DND-41 (cell line): ENCODE measurements around the gene TSSK2.

Experiments used
- ATAC-seq: fragments of 200-7000 bp; cut with Tn5 transposase; 3 replicates; pipeline ENCODE4 v1.9.1; 2021; ENCODE audit warnings: low read depth; ENCODE audit not compliant: insufficient read depth
- DNase-seq: peaks from one replicate; pipeline ENCODE4 v3.0.0-alpha.2; 2020
- H2AFZ ChIP-seq: 2 replicates; pipeline ENCODE4 v1.6.0; 2012; ENCODE audit warnings: low read depth, low read length
- H3K27ac ChIP-seq: 2 replicates; pipeline ENCODE4 v1.5.1; 2012; ENCODE audit warnings: low read length, inconsistent platforms
- H3K27me3 ChIP-seq: fragments of 200-600 bp; sonication (generic); 2 replicates; pipeline ENCODE4 v1.6.0; 2012; ENCODE audit warnings: low read length, mild to moderate bottlenecking, inconsistent platforms; ENCODE audit not compliant: insufficient read depth, poor library complexity
- H3K36me3 ChIP-seq: 2 replicates; pipeline ENCODE4 v1.5.1; 2012; ENCODE audit warnings: low read length, inconsistent platforms; ENCODE audit not compliant: insufficient read depth
- H3K4me1 ChIP-seq: 2 replicates; pipeline ENCODE4 v1.5.1; 2012; ENCODE audit warnings: mild to moderate bottlenecking, low read length; ENCODE audit not compliant: insufficient read depth
- H3K4me2 ChIP-seq: 2 replicates; pipeline ENCODE4 v1.6.0; 2012; ENCODE audit warnings: mild to moderate bottlenecking, moderate library complexity, low read length, inconsistent platforms; ENCODE audit not compliant: insufficient read depth
- H3K4me3 ChIP-seq, 2 experiments: fragments of 200-600 bp in 1 of 2; shearing (Covaris generic) in 1 of 2; 2 replicates each; pipeline ENCODE4 v1.5.1; 2012 to 2016; ENCODE audit warnings: inconsistent platforms in 2 of 2, low read length in 2 of 2, mild to moderate bottlenecking in 2 of 2, low read depth in 1 of 2, moderate library complexity in 1 of 2
- H3K79me2 ChIP-seq: 2 replicates; pipeline ENCODE4 v1.6.0; 2012; ENCODE audit warnings: low read length, inconsistent platforms; ENCODE audit not compliant: insufficient read depth
- H3K9ac ChIP-seq: 2 replicates; pipeline ENCODE4 v1.6.0; 2012; ENCODE audit warnings: low read depth, mild to moderate bottlenecking, inconsistent platforms, low read length, moderate library complexity
- H3K9me3 ChIP-seq: 2 replicates; pipeline ENCODE4 v1.5.1; 2012; ENCODE audit warnings: low read length, moderate library complexity, mild to moderate bottlenecking, inconsistent platforms; ENCODE audit not compliant: insufficient read depth, severe bottlenecking
- H4K20me1 ChIP-seq: 2 replicates; pipeline ENCODE4 v1.6.0; 2012; ENCODE audit warnings: low read length; ENCODE audit not compliant: insufficient read depth
- CTCF ChIP-seq: IDR thresholded peaks from 2 replicates; pipeline ENCODE4 v1.5.1; 2012; ENCODE audit warnings: borderline replicate concordance, low read length, moderate library complexity, mild to moderate bottlenecking; ENCODE audit not compliant: poor library complexity, severe bottlenecking; ENCODE audit errors: extremely low read depth
- EZH2 ChIP-seq: IDR thresholded peaks from 3 replicates; pipeline ENCODE4 v1.6.1; 2012; ENCODE audit warnings: borderline replicate concordance, low read depth, mild to moderate bottlenecking, moderate library complexity, low read length, inconsistent platforms; ENCODE audit not compliant: severe bottlenecking

TSSK2 gene

DNA sequence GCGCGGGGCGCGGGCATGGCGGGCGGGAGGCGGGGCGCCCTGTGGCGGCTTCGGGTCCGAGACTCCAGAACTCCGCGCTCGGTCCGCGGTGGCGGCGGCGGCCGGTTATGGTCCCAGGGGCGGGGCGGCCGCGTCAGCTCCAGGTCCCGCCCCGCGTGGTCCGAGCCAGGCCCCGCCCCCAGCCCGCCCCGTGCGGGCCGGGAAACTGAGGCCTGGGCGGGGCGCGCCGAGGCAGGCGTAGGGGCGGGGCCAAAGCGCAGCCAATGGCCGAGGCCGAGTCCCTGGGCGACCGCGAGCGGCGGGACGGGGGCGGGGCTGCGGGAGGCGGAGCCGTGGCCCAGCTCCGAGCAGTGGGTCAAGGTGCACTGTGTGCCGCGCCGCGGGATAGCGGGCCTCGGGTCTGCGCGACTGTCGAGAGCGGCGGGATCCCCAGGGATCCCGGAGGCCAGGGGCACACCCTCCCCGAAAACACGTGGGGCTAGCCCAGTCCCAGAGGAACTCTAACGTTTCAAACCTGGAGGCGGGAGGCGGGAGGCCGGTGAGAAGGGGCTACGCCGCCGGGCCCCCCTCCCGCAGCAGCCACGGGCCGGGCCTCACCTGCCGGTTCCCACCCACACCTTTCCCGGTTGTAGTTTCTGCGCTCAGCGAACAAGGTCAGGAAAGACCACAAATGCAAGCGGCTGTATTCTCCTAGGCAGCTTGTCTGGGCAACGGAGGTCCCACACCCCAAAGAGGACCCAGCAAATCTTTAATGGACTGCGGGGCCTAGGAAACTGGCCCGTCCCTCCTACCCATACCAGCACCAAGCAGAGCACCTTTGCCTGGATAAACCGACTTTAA lies 47.8 kb downstream of the TSSK2 start, which contains the start of gene SLC25A1:
Gene SLC25A1 (minus strand): TSS at position 80 of the 840 bp plus-strand sequence. CDS start 63 bp downstream, at position 17.
- ATAC-seq (peak; percentile 76), DNase-seq (peak; percentile 85)
- Histone ChIP-seq H3K27me3 (no peaks in the 10 kb centered on the region), H3K4me1 (peaks cover 52% of the 10 kb centered on the region), H3K9ac (peak within 1 kb of the TSS; percentile 86), H3K4me2 (peak within 1 kb of the TSS; percentile 82), H3K9me3 (no peaks in the 10 kb centered on the region), H2AFZ (peak within 1 kb of the TSS; percentile 87), H3K36me3 (peaks cover 23% of the 10 kb centered on the region), H4K20me1 (peaks cover 46% of the 10 kb centered on the region), H3K27ac (peak within 1 kb of the TSS; percentile 76), H3K4me3 (peak within 1 kb of the TSS; percentile 68 to 69; a peak in 3 of 4 replicates), H3K79me2 (peaks cover 44% of the 10 kb centered on the region)
- no peak for TF ChIP-seq EZH2
- no peak for TF ChIP-seq CTCF

DNA sequence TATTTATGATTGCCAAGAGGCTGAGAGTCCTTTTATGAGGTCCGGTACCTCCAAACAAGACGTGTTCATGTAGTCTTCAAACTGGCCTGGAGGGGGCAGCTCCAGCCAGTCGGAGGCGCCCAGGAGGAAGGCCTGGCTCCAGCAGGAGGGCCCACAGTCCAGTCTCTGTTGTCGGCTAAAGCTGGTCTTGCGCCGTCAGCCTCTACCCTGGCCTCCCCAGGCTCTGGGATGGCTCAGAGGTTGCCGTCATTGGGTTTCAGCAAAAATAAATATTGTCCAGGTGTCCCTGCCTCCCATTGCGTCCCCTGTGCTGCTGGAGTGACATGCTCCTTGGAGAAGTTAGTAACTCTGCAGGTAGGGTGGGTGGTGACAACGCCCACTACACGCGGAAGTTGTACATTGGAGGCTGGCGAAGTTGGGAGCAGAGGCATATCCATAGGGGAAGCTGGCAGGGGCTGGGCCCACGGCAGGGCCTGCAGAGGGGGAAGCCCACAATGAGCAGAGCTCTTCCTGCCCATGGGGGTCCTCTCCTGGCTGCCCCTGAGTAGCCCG lies 48.5 kb downstream of the TSSK2 start:
- ATAC-seq (peak; percentile 8; the same call in 1 of the 3 replicates), DNase-seq (peak; percentile 37)
- peak overlapping the region; percentile 19 to 68; a peak in 3 of 4 replicates for H3K4me3 ChIP-seq
- TF ChIP-seq CTCF: peak; percentile 70
- TF ChIP-seq EZH2: no peak
- H3K36me3 ChIP-seq: peaks cover 21% of the 10 kb centered on the region
- peak overlapping the region; percentile 82 for H3K4me2 ChIP-seq
- no peaks in the 10 kb centered on the region for H3K9me3 ChIP-seq
- peaks cover 39% of the 10 kb centered on the region for H4K20me1 ChIP-seq
- H3K9ac ChIP-seq: peak overlapping the region; percentile 86
- peaks cover 38% of the 10 kb centered on the region for H3K79me2 ChIP-seq
- peak overlapping the region; percentile 87 for H2AFZ ChIP-seq
- peaks cover 45% of the 10 kb centered on the region for H3K4me1 ChIP-seq
- no peak overlapping the region for H3K27ac ChIP-seq
- H3K27me3 ChIP-seq: no peaks in the 10 kb centered on the region

DNA sequence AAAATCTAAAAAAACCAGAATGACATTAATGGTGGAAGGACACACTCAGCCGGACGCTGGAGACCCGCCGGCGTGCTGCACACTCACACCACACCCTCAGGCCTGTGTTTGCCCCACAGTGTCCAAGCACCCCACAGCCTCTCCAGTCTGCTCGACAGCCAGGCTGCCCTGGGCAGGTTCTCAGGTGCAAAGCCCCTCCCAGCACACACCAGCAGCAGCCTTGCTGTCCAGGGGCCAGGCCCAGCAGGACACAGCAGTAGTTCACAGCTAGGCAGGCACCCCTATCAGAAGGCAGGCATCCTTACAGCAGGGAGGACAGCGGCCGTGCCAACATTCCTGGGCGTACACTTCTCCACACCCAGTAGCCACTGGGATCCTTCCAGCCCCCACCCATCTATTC lies 49.1 kb downstream of the TSSK2 start:
- H3K27ac ChIP-seq: no peak overlapping the region
- H3K9me3 ChIP-seq: no peaks in the 10 kb centered on the region
- peaks cover 32% of the 10 kb centered on the region for H3K79me2 ChIP-seq
- no peak overlapping the region for H2AFZ ChIP-seq
- H3K4me3 ChIP-seq: no peak overlapping the region
- H3K4me2 ChIP-seq: no peak overlapping the region
- TF ChIP-seq EZH2 (no peak), CTCF (no peak)
- DNase-seq: no peak
- ATAC-seq: no peak
- peaks cover 39% of the 10 kb centered on the region for H3K4me1 ChIP-seq
- H3K27me3 ChIP-seq: no peaks in the 10 kb centered on the region
- no peak overlapping the region for H3K9ac ChIP-seq
- H4K20me1 ChIP-seq: peaks cover 33% of the 10 kb centered on the region
- H3K36me3 ChIP-seq: peaks cover 18% of the 10 kb centered on the region
